Lung (tissue), 12 donors: Measurements from ENCODE around the gene UBE2L6. TPM values are rescaled to one million over a fixed set of nuclear protein-coding genes. Genes with fewer than 3 reads are reported as not detected.

Experiments
- ATAC-seq: fragments of 200-7000 bp; cut with Tn5 transposase; one replicate; pipeline ENCODE4 v1.9.1; 2020; ENCODE audit warnings: moderate number of reproducible peaks; ENCODE audit not compliant: insufficient read depth, low FRiP score
- DNase-seq, 3 donors: peaks; one replicate each; pipeline ENCODE4 v3.0.0-alpha.2; 2013 to 2017
- H3K27ac ChIP-seq, 2 donors: one replicate each; pipeline ENCODE4 v1.5.1; 2013; ENCODE audit warnings: mild to moderate bottlenecking in 2 of 2, moderate library complexity in 2 of 2, control low read depth in 1 of 2, inconsistent platforms in 1 of 2, low read depth in 1 of 2, low read length in 1 of 2
- H3K27me3 ChIP-seq, 3 donors: one replicate each; pipeline ENCODE4 v1.5.1; 2013; ENCODE audit warnings: low read length in 2 of 3; ENCODE audit not compliant: control insufficient read depth in 3 of 3, insufficient read depth in 3 of 3
- H3K36me3 ChIP-seq, 4 donors: one replicate each; pipeline ENCODE4 v1.5.1; 2013; ENCODE audit warnings: low read length in 4 of 4, mild to moderate bottlenecking in 1 of 4, moderate library complexity in 1 of 4; ENCODE audit not compliant: control insufficient read depth in 4 of 4, insufficient read depth in 4 of 4
- H3K4me1 ChIP-seq, 5 donors: one replicate each; pipeline ENCODE4 v1.5.1; 2013; ENCODE audit warnings: low read length in 5 of 5, mild to moderate bottlenecking in 2 of 5, moderate library complexity in 1 of 5; ENCODE audit not compliant: control insufficient read depth in 5 of 5, insufficient read depth in 5 of 5
- H3K4me3 ChIP-seq: one replicate; pipeline ENCODE4 v1.5.1; 2013; ENCODE audit warnings: mild to moderate bottlenecking, control low read depth, moderate library complexity
- H3K9ac ChIP-seq, 2 donors: one replicate each; pipeline ENCODE4 v1.5.1; 2013; ENCODE audit warnings: low read length in 2 of 2, control low read depth in 1 of 2; ENCODE audit not compliant: insufficient read depth in 1 of 2
- H3K9me3 ChIP-seq, 4 donors: one replicate each; pipeline ENCODE4 v1.5.1; 2013; ENCODE audit warnings: low read length in 3 of 4, mild to moderate bottlenecking in 1 of 4, moderate library complexity in 1 of 4; ENCODE audit not compliant: control insufficient read depth in 4 of 4, insufficient read depth in 3 of 4
- WGBS, 2 donors: extraction: QIAGEN DNeasy Blood & Tissue Kit; methylation state at CpG; one replicate each; pipeline ENCODE4 v1.1.7; 2013; 5-methylcytosine and 5-hydroxymethylcytosine counted together
- polyA plus RNA-seq, 2 donors: library from polyadenylated mRNA; stranded (reverse); fragments of 200-250 nt; gene quantifications; one replicate each; pipeline ENCODE4 v1.2.1, GENCODE V29; 2013
- total RNA-seq, 2 donors: library from RNA; depleted of rRNA in 1 of 2; stranded (reverse); fragments of >200 nt in 1 of 2; gene quantifications; one replicate each; pipeline ENCODE4 v1.2.1, GENCODE V29; 2014 to 2021
- TF ChIP-seq, protein P1 (sequence below): IDR thresholded peaks from 2 replicates; pipeline ENCODE4 v1.5.1; 2012; ENCODE audit warnings: mild to moderate bottlenecking; ENCODE audit errors: control extremely low read depth, extremely low read depth
- donor health status: control.
- donor health status: control.
- donor health status: Bipolar disorder and iron deficiency.
- donor health status: healthy.
- donor health status: DM: yes; HTN: yes; CAD: no.

The UBE2L6 gene
- total and polyA plus RNA-seq, 4 donors = 38.9 to 129 (median 71.0) TPM

DNA sequence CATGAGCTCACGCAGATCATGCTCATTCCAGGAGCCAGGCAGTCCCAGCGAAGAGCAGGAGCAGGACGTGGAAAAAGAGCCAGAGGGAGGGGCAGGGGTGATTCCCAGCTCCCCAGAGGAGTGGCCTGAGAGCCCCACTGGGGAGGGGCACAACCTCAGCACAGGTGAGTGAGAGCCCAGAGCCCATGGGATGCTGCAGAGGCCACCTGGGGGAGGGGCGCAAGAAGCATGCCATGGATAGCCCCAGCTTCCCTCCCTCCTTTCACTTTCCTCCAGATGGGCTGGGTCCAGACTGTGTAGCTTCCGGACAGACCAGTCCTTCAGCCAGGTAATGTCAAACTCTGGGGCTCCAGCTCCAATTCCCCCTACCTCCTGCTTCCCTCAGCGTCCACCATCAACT lies 23.9 kb downstream of the UBE2L6 start:
- Histone ChIP-seq H3K27me3 (no peaks in the 10 kb centered on the region), H3K4me1 (no peaks in the 10 kb centered on the region), H3K9me3 (no peaks in the 10 kb centered on the region), H3K36me3 (peaks cover 0 to 14% (median 2%) of the 10 kb centered on the region in 4 donors), H3K27ac (no peak overlapping the region), H3K4me3 (no peak overlapping the region), H3K9ac (no peak overlapping the region)
- ATAC-seq (no peak), DNase-seq (no peak)
- TF ChIP-seq, protein P1, sequence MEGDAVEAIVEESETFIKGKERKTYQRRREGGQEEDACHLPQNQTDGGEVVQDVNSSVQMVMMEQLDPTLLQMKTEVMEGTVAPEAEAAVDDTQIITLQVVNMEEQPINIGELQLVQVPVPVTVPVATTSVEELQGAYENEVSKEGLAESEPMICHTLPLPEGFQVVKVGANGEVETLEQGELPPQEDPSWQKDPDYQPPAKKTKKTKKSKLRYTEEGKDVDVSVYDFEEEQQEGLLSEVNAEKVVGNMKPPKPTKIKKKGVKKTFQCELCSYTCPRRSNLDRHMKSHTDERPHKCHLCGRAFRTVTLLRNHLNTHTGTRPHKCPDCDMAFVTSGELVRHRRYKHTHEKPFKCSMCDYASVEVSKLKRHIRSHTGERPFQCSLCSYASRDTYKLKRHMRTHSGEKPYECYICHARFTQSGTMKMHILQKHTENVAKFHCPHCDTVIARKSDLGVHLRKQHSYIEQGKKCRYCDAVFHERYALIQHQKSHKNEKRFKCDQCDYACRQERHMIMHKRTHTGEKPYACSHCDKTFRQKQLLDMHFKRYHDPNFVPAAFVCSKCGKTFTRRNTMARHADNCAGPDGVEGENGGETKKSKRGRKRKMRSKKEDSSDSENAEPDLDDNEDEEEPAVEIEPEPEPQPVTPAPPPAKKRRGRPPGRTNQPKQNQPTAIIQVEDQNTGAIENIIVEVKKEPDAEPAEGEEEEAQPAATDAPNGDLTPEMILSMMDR = no peak
- 62 to 81% methylated on average over 6 of the region's 6 CpGs for WGBS, 2 donors

DNA sequence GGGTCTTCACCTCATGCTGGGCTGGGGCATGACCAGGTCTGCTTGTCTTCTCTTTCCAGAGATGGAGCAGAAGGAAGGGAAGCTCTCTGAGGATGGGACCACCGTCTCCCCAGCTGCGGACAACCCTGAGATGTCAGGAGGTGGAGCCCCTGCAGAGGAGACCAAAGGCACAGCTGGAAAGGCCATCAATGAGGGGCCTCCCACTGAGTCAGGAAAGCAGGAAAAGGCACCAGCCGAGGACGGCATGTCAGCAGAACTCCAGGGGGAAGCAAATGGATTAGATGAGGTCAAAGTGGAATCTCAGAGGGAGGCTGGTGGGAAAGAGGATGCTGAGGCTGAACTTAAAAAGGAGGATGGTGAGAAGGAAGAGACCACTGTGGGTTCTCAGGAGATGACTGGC lies 24.9 kb downstream of the UBE2L6 start:
- H3K9ac ChIP-seq = no peak overlapping the region
- H3K4me3 ChIP-seq = no peak overlapping the region
- DNase-seq = no peak
- no peaks in the 10 kb centered on the region for H3K9me3 ChIP-seq
- H3K27ac ChIP-seq = no peak overlapping the region
- TF ChIP-seq, protein P1 = no peak
- no peak for ATAC-seq
- no peaks in the 10 kb centered on the region for H3K27me3 ChIP-seq
- H3K36me3 ChIP-seq = peaks cover 0 to 7% (median under 1%) of the 10 kb centered on the region in 4 donors
- no peaks in the 10 kb centered on the region for H3K4me1 ChIP-seq
- WGBS, 2 donors = 68 to 77% methylated on average over 4 of the region's 4 CpGs

DNA sequence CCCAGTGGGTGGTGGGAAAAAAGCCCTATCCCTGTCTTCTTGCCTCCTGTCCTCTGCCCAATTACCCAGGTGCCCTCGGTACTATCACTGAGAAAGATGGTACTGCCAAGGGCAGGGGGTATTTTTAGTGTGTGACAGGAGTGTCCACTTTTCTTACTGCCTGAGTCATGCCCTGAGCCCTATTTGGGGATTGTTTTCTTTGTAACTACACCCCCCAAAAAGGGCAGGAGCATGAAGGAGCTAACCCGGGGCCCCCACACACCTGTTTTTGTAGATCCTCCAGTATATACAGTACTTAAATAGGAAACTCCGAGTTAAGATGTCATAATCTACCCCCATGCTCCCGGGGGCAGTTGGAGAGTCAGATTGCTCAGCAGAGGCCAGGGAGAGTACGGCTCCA lies 26.3 kb downstream of the UBE2L6 start:
- 83 to 88% methylated on average over 5 of the region's 5 CpGs for WGBS, 2 donors
- H3K9me3 ChIP-seq = no peaks in the 10 kb centered on the region
- no peak for DNase-seq

More for the DNA sequence above, 26.3 kb downstream of the UBE2L6 start:
- H3K27me3 ChIP-seq = no peaks in the 10 kb centered on the region
- TF ChIP-seq, protein P1 = no peak
- no peak overlapping the region for H3K4me3 ChIP-seq
- no peaks in the 10 kb centered on the region for H3K4me1 ChIP-seq
- no peak for ATAC-seq
- H3K36me3 ChIP-seq = peaks cover 0 to 5% (median 0%) of the 10 kb centered on the region in 4 donors
- H3K27ac ChIP-seq = no peak overlapping the region
- H3K9ac ChIP-seq = no peak overlapping the region
